Mammary epithelial cell (primary cell): ENCODE results near the gene CLCN7.

Experiments
- CTCF ChIP-seq, 2 donors: IDR thresholded peaks in 1 of 2; conservative IDR thresholded peaks in 1 of 2; 2 replicates each; pipeline ENCODE4 v1.5.1; 2011 to 2012; ENCODE audit warnings: inconsistent platforms in 2 of 2, low read length in 2 of 2, mild to moderate bottlenecking in 2 of 2, control low read depth in 1 of 2, low read depth in 1 of 2; ENCODE audit not compliant: insufficient read depth in 1 of 2; ENCODE audit errors: extremely low read depth in 1 of 2
- EZH2 ChIP-seq: IDR thresholded peaks from 2 replicates; pipeline ENCODE4 v1.6.1; 2012; ENCODE audit warnings: low read length, inconsistent platforms, borderline replicate concordance

GRCh38 chr16:1403733-1404132, 71.1 kb downstream of the CLCN7 start:
- TF ChIP-seq CTCF (conservative IDR thresholded peaks at IDR 0.05 in 1 of 2, IDR thresholded peaks at IDR 0.05 in 1 of 2; ENCODE audit: extremely low read depth in 1 of 2, insufficient read depth in 1 of 2, low read depth in 1 of 2, low read length in 2 of 2), result no peak
- no peak for TF ChIP-seq EZH2
